CD4-positive, alpha-beta T cell (primary cell): ENCODE measurements around the gene VPS18. TPM values are rescaled to one million over a fixed set of nuclear protein-coding genes. Genes with fewer than 3 reads are reported as not detected.

ENCODE experiments used
- ATAC-seq: fragments of 200-7000 bp; cut with Tn5 transposase; one replicate; pipeline ENCODE4 v1.10.0; 2022; ENCODE audit warnings: mild to moderate bottlenecking; ENCODE audit not compliant: poor library complexity
- CTCF ChIA-PET: fragments of 350-600 bp; sonication (Branson Sonifier 250); formaldehyde crosslinking; loops from one replicate; lab custom pipeline; 2021; ENCODE audit warnings: antibody characterized with exemption, inconsistent platforms; lab: Charles Lee
- POLR2A ChIA-PET: fragments of 350-600 bp; sonication (Branson Sonifier 250); formaldehyde crosslinking; loops from one replicate; lab custom pipeline; 2021; ENCODE audit warnings: antibody characterized with exemption, inconsistent platforms; lab: Charles Lee
- DNase-seq, 14 experiments: peaks; one replicate each; pipeline ENCODE4 v3.0.0-alpha.2; 2013 to 2020; ENCODE audit warnings: mixed read lengths in 2 of 14
- H3K27ac ChIP-seq, 2 donors: one replicate each; pipeline versions ENCODE4 v1.5.1 to v1.7.0; 2013; ENCODE audit warnings: low read length in 2 of 2, low read depth in 1 of 2, mild to moderate bottlenecking in 1 of 2
- H3K27me3 ChIP-seq, 2 experiments: 1 replicate in 1 of 2; 2 replicates in 1 of 2; pipeline versions ENCODE4 v1.6.1 to v1.7.0; 2013; ENCODE audit warnings: low read length in 2 of 2, control low read depth in 1 of 2, mild to moderate bottlenecking in 1 of 2, moderate library complexity in 1 of 2; ENCODE audit not compliant: insufficient read depth in 2 of 2, control insufficient read depth in 1 of 2
- H3K36me3 ChIP-seq: one replicate; pipeline ENCODE4 v1.6.1; 2013; ENCODE audit warnings: low read length, control low read depth; ENCODE audit not compliant: insufficient read depth
- H3K4me1 ChIP-seq: one replicate; pipeline ENCODE4 v1.6.1; 2013; ENCODE audit warnings: low read length, control low read depth; ENCODE audit not compliant: insufficient read depth
- H3K4me3 ChIP-seq: one replicate; pipeline ENCODE4 v1.5.1; 2013; ENCODE audit warnings: mild to moderate bottlenecking, low read length, moderate library complexity
- H3K9me3 ChIP-seq, 2 experiments: 1 replicate in 1 of 2; 2 replicates in 1 of 2; pipeline versions ENCODE4 v1.6.1 to v1.7.0; 2013; ENCODE audit warnings: low read length in 2 of 2, mild to moderate bottlenecking in 2 of 2, control low read depth in 1 of 2, moderate library complexity in 1 of 2; ENCODE audit not compliant: control insufficient read depth in 1 of 2, insufficient read depth in 1 of 2
- H3K27ac Mint-ChIP-seq: one replicate; pipeline ENCODE4 v1.8.0; 2020; ENCODE audit warnings: mixed read lengths
- H3K27me3 Mint-ChIP-seq: one replicate; pipeline ENCODE4 v1.8.0; 2021; ENCODE audit warnings: mixed read lengths
- H3K36me3 Mint-ChIP-seq: one replicate; pipeline ENCODE4 v1.8.0; 2021; ENCODE audit warnings: low read depth, mixed read lengths
- H3K4me1 Mint-ChIP-seq: one replicate; pipeline ENCODE4 v1.8.0; 2021; ENCODE audit warnings: low read depth, mixed read lengths
- H3K4me3 Mint-ChIP-seq: one replicate; pipeline ENCODE4 v1.8.0; 2020; ENCODE audit warnings: mild to moderate bottlenecking, mixed read lengths
- H3K9me3 Mint-ChIP-seq: one replicate; pipeline ENCODE4 v1.8.0; 2020; ENCODE audit warnings: mixed read lengths
- intact Hi-C, 2 experiments: fragments of 100-400 bp; cut with DNase I in 1 of 2; cut with micrococcal nuclease in 1 of 2; formaldehyde crosslinking; loops; one replicate each; pipeline versions ENCODE4 v1.15.1 to v1.9.0; 2023 to 2025; cut with DNase I, micrococcal nuclease
- total RNA-seq, 174 experiments: library from RNA in 2 of 174; stranded (reverse) in 2 of 174; gene quantifications; one replicate each; pipeline ENCODE4 v1.2.3 and lab custom pipeline; 2021 to 2026
- TF ChIP-seq, protein P1 (sequence below): fragments of 200-600 bp; IDR thresholded peaks from one replicate; pipeline ENCODE4 v1.8.0; 2022; ENCODE audit warnings: antibody characterized with exemption, mild to moderate bottlenecking

The VPS18 gene
- total RNA-seq, 2 experiments from 2014 or later: 20.8 to 21.7 TPM

DNA sequence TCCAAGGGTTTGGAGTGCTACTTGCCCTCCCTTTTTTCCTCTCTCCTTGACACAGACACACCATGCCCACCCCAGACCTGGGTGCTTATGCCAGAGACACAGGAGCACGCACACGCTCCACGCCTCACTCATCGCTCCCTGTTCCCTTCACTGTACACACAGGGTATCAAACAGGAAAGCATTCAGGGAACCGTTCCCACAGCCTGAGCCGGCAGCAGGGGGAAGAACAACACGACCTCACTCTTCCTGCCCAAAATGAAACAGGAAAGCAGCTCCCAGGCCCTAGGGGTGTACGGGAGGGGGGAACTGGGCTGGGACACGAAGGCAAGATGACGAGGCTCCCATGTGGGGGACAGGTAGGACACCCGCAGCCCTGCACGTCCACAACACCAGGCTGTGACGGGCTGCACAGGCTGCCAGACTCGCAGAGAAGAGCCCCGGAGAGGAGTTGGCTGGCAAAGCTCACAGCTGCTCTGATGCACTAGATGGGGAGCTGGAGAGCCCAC lies 46.1 kb downstream of the VPS18 start:
- intact Hi-C loops: loop anchor here in 1 of 2 experiments (2.0 kb wide), 1 partner anchor 36 kb away; no protein-coding TSS in a partner anchor
- H3K27me3 ChIP-seq: no peaks in the 10 kb centered on the region
- Mint-ChIP-seq H3K9me3 (no peaks in the 10 kb centered on the region), H3K4me3 (peak overlapping the region; percentile 52), H3K27me3 (no peaks in the 10 kb centered on the region), H3K27ac (peak overlapping the region; percentile 69), H3K36me3 (no peaks in the 10 kb centered on the region), H3K4me1 (peaks cover 31% of the 10 kb centered on the region)
- CTCF ChIA-PET: interaction anchor here (1.2 to 4.4 kb wide), 3 partner anchors 11 to 36 kb away, joined by 4 to 43 read pairs (median 37); partner anchors contain the start of genes CHAC1 and DLL4
- peak overlapping the region; percentile 5 to 18 for H3K27ac ChIP-seq
- H3K4me3 ChIP-seq: no peak overlapping the region
- POLR2A ChIA-PET: interaction anchor here (2.6 to 4.3 kb wide), 3 partner anchors 11 to 33 kb away, joined by 24 to 55 read pairs (median 49); partner anchors contain the start of genes CHAC1 and DLL4
- peaks cover 38% of the 10 kb centered on the region for H3K4me1 ChIP-seq
- no peaks in the 10 kb centered on the region for H3K36me3 ChIP-seq
- TF ChIP-seq, protein P1, sequence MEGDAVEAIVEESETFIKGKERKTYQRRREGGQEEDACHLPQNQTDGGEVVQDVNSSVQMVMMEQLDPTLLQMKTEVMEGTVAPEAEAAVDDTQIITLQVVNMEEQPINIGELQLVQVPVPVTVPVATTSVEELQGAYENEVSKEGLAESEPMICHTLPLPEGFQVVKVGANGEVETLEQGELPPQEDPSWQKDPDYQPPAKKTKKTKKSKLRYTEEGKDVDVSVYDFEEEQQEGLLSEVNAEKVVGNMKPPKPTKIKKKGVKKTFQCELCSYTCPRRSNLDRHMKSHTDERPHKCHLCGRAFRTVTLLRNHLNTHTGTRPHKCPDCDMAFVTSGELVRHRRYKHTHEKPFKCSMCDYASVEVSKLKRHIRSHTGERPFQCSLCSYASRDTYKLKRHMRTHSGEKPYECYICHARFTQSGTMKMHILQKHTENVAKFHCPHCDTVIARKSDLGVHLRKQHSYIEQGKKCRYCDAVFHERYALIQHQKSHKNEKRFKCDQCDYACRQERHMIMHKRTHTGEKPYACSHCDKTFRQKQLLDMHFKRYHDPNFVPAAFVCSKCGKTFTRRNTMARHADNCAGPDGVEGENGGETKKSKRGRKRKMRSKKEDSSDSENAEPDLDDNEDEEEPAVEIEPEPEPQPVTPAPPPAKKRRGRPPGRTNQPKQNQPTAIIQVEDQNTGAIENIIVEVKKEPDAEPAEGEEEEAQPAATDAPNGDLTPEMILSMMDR: no peak
- DNase-seq (peak in 3 of 14 experiments; percentile 22 to 52 (median 42)), ATAC-seq (peak; percentile 9)
- H3K9me3 ChIP-seq: no peaks in the 10 kb centered on the region

DNA sequence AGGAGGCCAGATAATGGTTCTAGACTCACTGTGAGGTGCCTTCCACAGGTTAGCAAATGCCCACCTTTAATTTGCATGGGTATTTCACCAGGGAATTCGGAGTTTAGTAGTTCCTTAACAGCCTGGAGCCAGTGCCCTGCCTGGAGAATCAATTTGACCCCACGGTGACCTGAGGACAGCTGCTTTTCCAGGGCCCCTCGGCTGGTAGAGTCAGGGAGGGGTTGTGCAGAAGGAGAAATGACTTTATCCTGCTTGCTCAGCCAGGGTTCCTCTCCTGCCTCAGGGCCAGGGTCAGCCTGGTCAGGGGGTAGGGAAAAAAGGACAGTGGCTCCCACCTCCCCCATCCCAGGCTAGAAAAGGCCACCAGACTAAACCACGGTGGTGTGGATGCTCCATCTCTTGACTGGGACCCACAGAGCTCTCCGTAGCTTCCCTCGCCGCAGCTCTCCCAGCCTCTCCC lies 46.8 kb downstream of the VPS18 start:
- Mint-ChIP-seq H3K27ac (peak overlapping the region; percentile 69), H3K4me1 (peaks cover 31% of the 10 kb centered on the region), H3K9me3 (no peaks in the 10 kb centered on the region), H3K36me3 (no peaks in the 10 kb centered on the region), H3K27me3 (no peaks in the 10 kb centered on the region), H3K4me3 (peak overlapping the region; percentile 52)
- peak overlapping the region; percentile 80 for H3K4me3 ChIP-seq
- POLR2A ChIA-PET: interaction anchor here (1.0 to 4.3 kb wide), 8 partner anchors 11 to 175 kb away, joined by 3 to 55 read pairs (median 9); partner anchors contain the start of genes CHAC1, DLL4, INO80 and VPS18
- no peak for ATAC-seq
- intact Hi-C loops: loop anchor here in 1 of 2 experiments (2.0 kb wide), 1 partner anchor 36 kb away; no protein-coding TSS in a partner anchor
- H3K27ac ChIP-seq: peak overlapping the region in 1 of 2 donors; percentile 58
- H3K4me1 ChIP-seq: peaks cover 38% of the 10 kb centered on the region
- TF ChIP-seq, protein P1: no peak
- no peaks in the 10 kb centered on the region for H3K9me3 ChIP-seq
- H3K27me3 ChIP-seq: no peaks in the 10 kb centered on the region
- peak in 1 of 14 experiments; percentile 21 for DNase-seq
- CTCF ChIA-PET: interaction anchor here (0.7 to 4.4 kb wide), 9 partner anchors 12 to 173 kb away, joined by 3 to 43 read pairs (median 5); partner anchors contain the start of genes CHAC1, DLL4 and VPS18
- no peaks in the 10 kb centered on the region for H3K36me3 ChIP-seq

DNA sequence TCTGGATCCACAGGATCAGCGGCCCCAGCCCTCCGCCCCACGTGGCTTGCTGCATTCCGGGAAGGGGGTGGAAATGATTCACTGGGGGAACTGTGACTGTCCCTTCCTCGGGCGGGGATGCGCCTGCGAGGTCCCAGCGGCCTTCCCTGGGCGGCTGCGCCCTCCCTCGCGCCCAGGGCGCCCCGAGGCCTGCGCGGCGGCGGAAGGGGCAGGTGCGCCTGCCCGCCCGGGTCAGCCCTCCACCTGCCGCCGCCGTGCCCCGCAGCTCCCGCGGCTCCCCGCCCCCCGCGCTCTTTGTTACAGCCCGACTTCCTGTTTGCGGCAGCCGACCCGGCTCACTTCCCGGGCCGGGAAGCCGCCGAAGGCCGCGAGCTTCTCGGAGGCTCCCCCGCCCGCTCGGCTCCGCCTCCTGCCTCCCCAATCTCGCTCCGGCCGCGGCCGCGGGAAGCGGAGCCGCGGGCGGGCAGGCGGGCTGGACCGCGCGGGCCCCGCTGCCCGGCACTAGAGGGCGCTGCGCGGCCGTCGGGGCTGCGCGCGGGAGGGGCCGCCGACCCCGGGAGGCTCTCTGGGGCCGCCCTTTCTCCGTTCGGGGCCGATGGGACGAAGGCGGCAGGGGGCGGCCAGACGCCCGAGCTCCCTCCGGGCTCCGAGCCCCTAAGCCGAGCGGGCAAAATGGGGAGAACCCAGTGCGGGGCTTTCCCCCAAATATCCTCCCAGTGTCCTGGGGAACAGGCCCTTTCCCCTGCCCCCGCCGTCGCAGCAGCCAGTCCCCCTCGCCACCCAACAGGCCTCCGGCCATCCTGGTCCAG lies 47.5 kb downstream of the VPS18 start:
- H3K9me3 Mint-ChIP-seq: no peaks in the 10 kb centered on the region
- peak overlapping the region; percentile 79 for H3K4me3 Mint-ChIP-seq
- CTCF ChIA-PET: interaction anchor here (0.7 to 4.4 kb wide), 12 partner anchors 11 to 289 kb away, joined by 3 to 43 read pairs (median 4); partner anchors contain the start of genes CHAC1, CHP1, DLL4 and VPS18
- peak; percentile 62 for ATAC-seq
- no peaks in the 10 kb centered on the region for H3K36me3 Mint-ChIP-seq
- H3K4me1 Mint-ChIP-seq: peaks cover 31% of the 10 kb centered on the region
- TF ChIP-seq, protein P1: no peak
- Histone ChIP-seq H3K36me3 (no peaks in the 10 kb centered on the region), H3K9me3 (no peaks in the 10 kb centered on the region), H3K4me1 (peaks cover 38% of the 10 kb centered on the region), H3K27ac (peak overlapping the region; percentile 51 to 58), H3K27me3 (no peaks in the 10 kb centered on the region), H3K4me3 (peak overlapping the region; percentile 80)
- intact Hi-C loops: loop anchor here (1.0 to 2.0 kb wide), 3 partner anchors 12 to 37 kb away; partner anchors contain the start of genes CHAC1 (in 2 of the 2) and DLL4 (in 1 of the 2)
- DNase-seq: peak; percentile 24 to 85 (median 62)
- POLR2A ChIA-PET: interaction anchor here (1.0 to 4.3 kb wide), 10 partner anchors 11 to 290 kb away, joined by 3 to 55 read pairs (median 6); partner anchors contain the start of genes CHAC1, CHP1, DLL4 and INO80
- peak overlapping the region; percentile 69 for H3K27ac Mint-ChIP-seq
- H3K27me3 Mint-ChIP-seq: no peaks in the 10 kb centered on the region
